HepG2 (cell line): ENCODE measurements around the gene PABPC1L2A. TPM values are rescaled to one million over a fixed set of nuclear protein-coding genes. Genes with fewer than 3 reads are reported as not detected.
"Not testable (repeated sequence)": the region's sequence is repeated elsewhere in the genome, so short reads cannot be mapped to it uniquely, and the experiment has no call there.

Experiments used
- ATAC-seq: fragments of 200-7000 bp; cut with Tn5 transposase; 3 replicates; pipeline ENCODE4 v1.9.1; 2020; ENCODE audit warnings: mild to moderate bottlenecking, moderate library complexity
- BruUV-seq: library from RNA; stranded (reverse); fragments of 400-500 nt; replicated peaks from 2 replicates; lab custom pipeline; 2021; lab: Mats Ljungman, UMichigan
- CTCF ChIA-PET: fragments of 300-600 bp; formaldehyde crosslinking; extraction: SDS; loops from one replicate; lab custom pipeline; 2021; ENCODE audit warnings: low total read pairs, inconsistent platforms, low intra/inter-chr PET ratio; lab: Yijun Ruan, JAX
- POLR2A ChIA-PET: fragments of 350-600 bp; sonication (Branson Sonifier 250); formaldehyde crosslinking; loops from one replicate; lab custom pipeline; 2020; ENCODE audit warnings: antibody characterized with exemption, inconsistent platforms; lab: Yijun Ruan, JAX
- DNase-seq: peaks from one replicate; pipeline ENCODE4 v3.0.0-alpha.2; 2015; ENCODE audit warnings: low spot score
- FAIRE-seq: peaks from 3 replicates; lab custom pipeline; 2011; peaks lifted over from hg19 to GRCh38; lab: Jason Lieb, UNC
- H2AFZ ChIP-seq: one replicate; pipeline ENCODE4 v1.6.1; 2011; ENCODE audit warnings: low read length, inconsistent platforms
- H3K27ac ChIP-seq: fragments of 300-600 bp; 3 replicates; pipeline ENCODE4 v1.8.0; 2011; ENCODE audit warnings: mixed run types, mild to moderate bottlenecking, mixed read lengths, low read length, inconsistent platforms; ENCODE audit not compliant: insufficient read depth; ENCODE audit errors: extremely low read length
- H3K27me3 ChIP-seq, 2 experiments: fragments of 200-600 bp in 1 of 2; 2 replicates in 1 of 2; 3 replicates in 1 of 2; pipeline versions ENCODE4 v1.6.0 to v1.8.0; 2011; ENCODE audit warnings: low read length in 2 of 2, mild to moderate bottlenecking in 2 of 2, moderate library complexity in 2 of 2, inconsistent platforms in 1 of 2; ENCODE audit not compliant: insufficient read depth in 2 of 2, control insufficient read depth in 1 of 2
- H3K36me3 ChIP-seq, 2 experiments: fragments of 200-600 bp in 1 of 2; replicated peaks in 1 of 2; 2 replicates in 1 of 2; 3 replicates in 1 of 2; pipeline versions ENCODE4 v1.5.1 to v1.8.0; 2011; ENCODE audit warnings: low read length in 2 of 2, inconsistent platforms in 1 of 2; ENCODE audit not compliant: insufficient read depth in 2 of 2, control insufficient read depth in 1 of 2
- H3K4me1 ChIP-seq: 2 replicates; pipeline ENCODE4 v1.5.1; 2012; ENCODE audit warnings: low read length, inconsistent platforms; ENCODE audit not compliant: insufficient read depth
- H3K4me2 ChIP-seq: 2 replicates; pipeline ENCODE4 v1.6.0; 2011; ENCODE audit warnings: low read depth, low read length, inconsistent platforms
- H3K4me3 ChIP-seq, 3 experiments: fragments of 200-600 bp in 1 of 3; sonication (generic), shearing (Covaris generic) in 1 of 3; replicated peaks in 1 of 3; 2 replicates each; pipeline ENCODE4 v1.5.1; 2011 to 2016; ENCODE audit warnings: low read length in 3 of 3, inconsistent platforms in 2 of 3, low read depth in 2 of 3, mild to moderate bottlenecking in 2 of 3, control low read depth in 1 of 3, mixed read lengths in 1 of 3; ENCODE audit not compliant: insufficient read depth in 1 of 3
- H3K79me2 ChIP-seq: one replicate; pipeline ENCODE4 v1.6.1; 2011; ENCODE audit warnings: low read length, inconsistent platforms; ENCODE audit not compliant: insufficient read depth
- H3K9ac ChIP-seq: 2 replicates; pipeline ENCODE4 v1.6.0; 2011; ENCODE audit warnings: mild to moderate bottlenecking, low read depth, low read length, inconsistent platforms; ENCODE audit not compliant: insufficient read depth
- H3K9me3 ChIP-seq: 2 replicates; pipeline ENCODE4 v1.5.1; 2012; ENCODE audit warnings: mild to moderate bottlenecking, low read length
- H4K20me1 ChIP-seq: 2 replicates; pipeline ENCODE4 v1.6.0; 2011; ENCODE audit warnings: inconsistent platforms, mild to moderate bottlenecking, low read length, moderate library complexity; ENCODE audit not compliant: insufficient read depth
- ATF1 ChIP-seq: IDR thresholded peaks from 2 replicates; pipeline ENCODE4 v1.6.1; 2016; ENCODE audit warnings: mild to moderate bottlenecking, control low read depth
- DNMT1 ChIP-seq: sonication (generic); formaldehyde crosslinking; IDR thresholded peaks from 2 replicates; pipeline ENCODE4 v1.5.1; 2020; ENCODE audit warnings: mild to moderate bottlenecking, missing genetic modification reagents
- ERF ChIP-seq: IDR thresholded peaks from 2 replicates; pipeline ENCODE4 v1.6.1; 2018; ENCODE audit warnings: missing biosample characterization, missing genetic modification reagents
- FOSL2 ChIP-seq: sonication (generic); formaldehyde crosslinking; IDR thresholded peaks from 2 replicates; pipeline ENCODE4 v1.4.0; 2020; ENCODE audit warnings: missing genetic modification reagents
- GTF3A ChIP-seq: sonication (generic); formaldehyde crosslinking; conservative IDR thresholded peaks from 2 replicates; pipeline ENCODE4 v1.4.0; 2020; ENCODE audit warnings: mild to moderate bottlenecking, missing genetic modification reagents
- HMG20A ChIP-seq: IDR thresholded peaks from 2 replicates; pipeline ENCODE4 v1.6.1; 2016; ENCODE audit warnings: borderline replicate concordance
- MAFF ChIP-seq: IDR thresholded peaks from 2 replicates; pipeline ENCODE4 v1.6.1; 2011; ENCODE audit warnings: low read depth, low read length, improper control_type of control experiment
- MAFK ChIP-seq, 2 experiments: IDR thresholded peaks in 1 of 2; conservative IDR thresholded peaks in 1 of 2; 2 replicates each; pipeline ENCODE4 v1.6.1; 2011; ENCODE audit warnings: improper control_type of control experiment in 2 of 2, low read length in 2 of 2
- NAIF1 ChIP-seq: sonication (generic); formaldehyde crosslinking; IDR thresholded peaks from 2 replicates; pipeline ENCODE4 v1.5.0; 2020; ENCODE audit warnings: mild to moderate bottlenecking, missing genetic modification reagents, borderline replicate concordance
- NFE2L2 ChIP-seq: fragments of 150-350 bp; IDR thresholded peaks from 2 replicates; pipeline ENCODE4 v1.6.1; 2014; ENCODE audit warnings: low read length
- SIN3B ChIP-seq: fragments of 150-350 bp; IDR thresholded peaks from 2 replicates; pipeline ENCODE4 v1.6.1; 2014; ENCODE audit warnings: low read length
- ZBTB33 ChIP-seq: sonication (generic); formaldehyde crosslinking; IDR thresholded peaks from 2 replicates; pipeline ENCODE4 v1.4.0; 2020; ENCODE audit warnings: missing genetic modification reagents
- ZNF24 ChIP-seq: fragments of 450-650 bp; IDR thresholded peaks from 2 replicates; pipeline ENCODE4 v1.6.1; 2017; ENCODE audit warnings: antibody characterized with exemption, mild to moderate bottlenecking
- WGBS: methylation state at CpG from one replicate; pipeline ENCODE4 v1.1.6; 2017; ENCODE audit warnings: low lambda C conversion rate; 5-methylcytosine and 5-hydroxymethylcytosine counted together
- in situ Hi-C: cut with HindIII; loops from 2 replicates; pipeline ENCODE4 v1.10.0; 2017; ENCODE audit warnings: low pct_unique_long_range_greater_than_20kb; ENCODE audit not compliant: extremely low pct_ligation_motif_present
- intact Hi-C: fragments of 100-400 bp; cut with micrococcal nuclease; formaldehyde crosslinking; loops from one replicate; pipeline ENCODE4 v1.10.0; 2022; ENCODE audit not compliant: unreplicated experiment
- polyA plus RNA-seq, 8 experiments: library from polyadenylated mRNA; depleted of rRNA in 3 of 8; stranded (reverse) in 7 of 8; unstranded in 1 of 8; fragments of >200 nt; fragmentation: Illumina TruSeq in 4 of 8; extraction: Trizol in 4 of 8; gene quantifications; 2 replicates each; pipeline versions ENCODE4 v1.2.1 to v1.2.3, GENCODE V29; 2011 to 2016; ENCODE audit warnings: low read depth in 4 of 8, missing spikeins in 1 of 8, mixed read lengths in 1 of 8; ENCODE audit not compliant: insufficient read depth in 1 of 8
- total RNA-seq, 5 experiments: library from RNA; depleted of rRNA; stranded (reverse); fragments of >200 nt; fragmentation: Illumina TruSeq; extraction: Trizol; gene quantifications; 2 replicates each; pipeline ENCODE4 v1.2.3, GENCODE V29; 2016; ENCODE audit warnings: low read depth in 1 of 5
- TF ChIP-seq, protein P1 (sequence below): sonication (generic); formaldehyde crosslinking; IDR thresholded peaks from 2 replicates; pipeline ENCODE4 v1.5.1; 2020; ENCODE audit warnings: missing genetic modification reagents, mild to moderate bottlenecking, borderline replicate concordance
- TF ChIP-seq, protein P2 (sequence below): sonication (generic); formaldehyde crosslinking; IDR thresholded peaks from 2 replicates; pipeline ENCODE4 v1.4.0; 2020; ENCODE audit warnings: missing genetic modification reagents, borderline replicate concordance

Gene PABPC1L2A
- total and polyA plus RNA-seq, 2 of the 13 experiments (the other 11 are each of a cell fraction or from before 2014, with no cell fraction given), result not detected

- WGBS, result no CpG with 5 or more reads among the region's 19 CpGs
- intact Hi-C loops, H3K4me1 ChIP-seq, H3K9me3 ChIP-seq, FAIRE-seq, H3K79me2 ChIP-seq, ATAC-seq, H3K27me3 ChIP-seq, BruUV-seq, H3K4me2 ChIP-seq, POLR2A ChIA-PET, H3K27ac ChIP-seq, H3K36me3 ChIP-seq, H4K20me1 ChIP-seq, H3K4me3 ChIP-seq, in situ Hi-C loops, DNase-seq, CTCF ChIA-PET, H2AFZ ChIP-seq, H3K9ac ChIP-seq: not testable (repeated sequence)
These were observed 715 bp downstream of the PABPC1L2A start for GRCh38 chrX:73078597-73078996.

DNA sequence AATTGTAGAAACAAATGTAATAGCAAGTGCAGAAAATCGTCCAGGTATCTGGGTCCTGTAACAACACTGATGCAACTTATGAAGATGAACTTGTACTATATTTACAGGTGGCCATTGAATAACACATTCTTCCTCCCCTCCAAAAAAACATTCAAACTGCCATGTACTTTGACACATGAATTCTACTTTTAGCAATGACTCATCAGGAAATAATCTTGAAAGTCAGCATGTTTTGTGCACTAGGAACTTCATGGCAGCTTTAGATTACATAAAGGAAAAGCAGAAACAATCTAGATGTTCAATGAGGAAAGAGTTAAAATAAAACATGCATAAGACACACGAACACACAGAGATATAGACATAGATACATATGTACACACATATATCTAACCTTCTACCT, 2.5 kb downstream of the PABPC1L2A start:
- intact Hi-C loops, result no loop called here
- ATAC-seq, result no peak
- 3% methylated on average over 2 of the region's 2 CpGs for WGBS
- Histone ChIP-seq H3K4me1 (no peaks in the 10 kb centered on the region), H2AFZ (no peak overlapping the region), H3K4me2 (no peak overlapping the region), H3K36me3 (no peaks in the 10 kb centered on the region), H4K20me1 (no peaks in the 10 kb centered on the region), H3K9ac (no peak overlapping the region), H3K79me2 (no peaks in the 10 kb centered on the region), H3K27me3 (no peaks in the 10 kb centered on the region), H3K4me3 (no peak overlapping the region), H3K27ac (no peak overlapping the region), H3K9me3 (no peaks in the 10 kb centered on the region)
- ChIA-PET CTCF (no interaction called here), POLR2A (no interaction called here)
- no peak for FAIRE-seq
- BruUV-seq, result no TSS peak
- TF ChIP-seq ATF1 (CRISPR knock-in tag), result no peak
- TF ChIP-seq, protein P1, sequence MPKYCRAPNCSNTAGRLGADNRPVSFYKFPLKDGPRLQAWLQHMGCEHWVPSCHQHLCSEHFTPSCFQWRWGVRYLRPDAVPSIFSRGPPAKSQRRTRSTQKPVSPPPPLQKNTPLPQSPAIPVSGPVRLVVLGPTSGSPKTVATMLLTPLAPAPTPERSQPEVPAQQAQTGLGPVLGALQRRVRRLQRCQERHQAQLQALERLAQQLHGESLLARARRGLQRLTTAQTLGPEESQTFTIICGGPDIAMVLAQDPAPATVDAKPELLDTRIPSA (CRISPR knock-in tag), result no peak
- no peak for TF ChIP-seq ERF (CRISPR knock-in tag)
- no peak for TF ChIP-seq ZBTB33 (CRISPR knock-in tag)
- no peak for TF ChIP-seq DNMT1 (CRISPR knock-in tag)
- TF ChIP-seq MAFK (conservative IDR thresholded peaks at IDR 0.05 in 1 of 2, IDR thresholded peaks at IDR 0.05 in 1 of 2; ENCODE audit: low read length in 2 of 2), result peak in 1 of 2 experiments; percentile 33; a peak in 2 of 4 replicates
- no peak for TF ChIP-seq FOSL2 (CRISPR knock-in tag)
- TF ChIP-seq HMG20A, result no peak
- TF ChIP-seq NAIF1 (CRISPR knock-in tag), result no peak
- no peak for TF ChIP-seq ZNF24
- TF ChIP-seq, protein P2, sequence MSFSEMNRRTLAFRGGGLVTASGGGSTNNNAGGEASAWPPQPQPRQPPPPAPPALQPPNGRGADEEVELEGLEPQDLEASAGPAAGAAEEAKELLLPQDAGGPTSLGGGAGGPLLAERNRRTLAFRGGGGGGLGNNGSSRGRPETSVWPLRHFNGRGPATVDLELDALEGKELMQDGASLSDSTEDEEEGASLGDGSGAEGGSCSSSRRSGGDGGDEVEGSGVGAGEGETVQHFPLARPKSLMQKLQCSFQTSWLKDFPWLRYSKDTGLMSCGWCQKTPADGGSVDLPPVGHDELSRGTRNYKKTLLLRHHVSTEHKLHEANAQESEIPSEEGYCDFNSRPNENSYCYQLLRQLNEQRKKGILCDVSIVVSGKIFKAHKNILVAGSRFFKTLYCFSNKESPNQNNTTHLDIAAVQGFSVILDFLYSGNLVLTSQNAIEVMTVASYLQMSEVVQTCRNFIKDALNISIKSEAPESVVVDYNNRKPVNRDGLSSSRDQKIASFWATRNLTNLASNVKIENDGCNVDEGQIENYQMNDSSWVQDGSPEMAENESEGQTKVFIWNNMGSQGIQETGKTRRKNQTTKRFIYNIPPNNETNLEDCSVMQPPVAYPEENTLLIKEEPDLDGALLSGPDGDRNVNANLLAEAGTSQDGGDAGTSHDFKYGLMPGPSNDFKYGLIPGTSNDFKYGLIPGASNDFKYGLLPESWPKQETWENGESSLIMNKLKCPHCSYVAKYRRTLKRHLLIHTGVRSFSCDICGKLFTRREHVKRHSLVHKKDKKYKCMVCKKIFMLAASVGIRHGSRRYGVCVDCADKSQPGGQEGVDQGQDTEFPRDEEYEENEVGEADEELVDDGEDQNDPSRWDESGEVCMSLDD (CRISPR knock-in tag), result no peak
- TF ChIP-seq GTF3A (CRISPR knock-in tag), result no peak
- TF ChIP-seq NFE2L2, result peak; percentile 24; the same call in 1 of the 2 replicates
- TF ChIP-seq SIN3B, result no peak
- TF ChIP-seq MAFF, result peak; percentile 28; the same call in 1 of the 2 replicates
- no peak for DNase-seq
- in situ Hi-C loops, result no loop called here
